GM21737 (cell line): ENCODE measurements around the gene MOB3C.

Source experiments
- ATAC-seq: cut with Tn5 transposase; IDR thresholded peaks from one replicate; pipeline ENCODE4 v1.9.1; 2021; ENCODE audit warnings: mild to moderate bottlenecking, moderate library complexity; ENCODE audit not compliant: unreplicated experiment

MOB3C gene

DNA sequence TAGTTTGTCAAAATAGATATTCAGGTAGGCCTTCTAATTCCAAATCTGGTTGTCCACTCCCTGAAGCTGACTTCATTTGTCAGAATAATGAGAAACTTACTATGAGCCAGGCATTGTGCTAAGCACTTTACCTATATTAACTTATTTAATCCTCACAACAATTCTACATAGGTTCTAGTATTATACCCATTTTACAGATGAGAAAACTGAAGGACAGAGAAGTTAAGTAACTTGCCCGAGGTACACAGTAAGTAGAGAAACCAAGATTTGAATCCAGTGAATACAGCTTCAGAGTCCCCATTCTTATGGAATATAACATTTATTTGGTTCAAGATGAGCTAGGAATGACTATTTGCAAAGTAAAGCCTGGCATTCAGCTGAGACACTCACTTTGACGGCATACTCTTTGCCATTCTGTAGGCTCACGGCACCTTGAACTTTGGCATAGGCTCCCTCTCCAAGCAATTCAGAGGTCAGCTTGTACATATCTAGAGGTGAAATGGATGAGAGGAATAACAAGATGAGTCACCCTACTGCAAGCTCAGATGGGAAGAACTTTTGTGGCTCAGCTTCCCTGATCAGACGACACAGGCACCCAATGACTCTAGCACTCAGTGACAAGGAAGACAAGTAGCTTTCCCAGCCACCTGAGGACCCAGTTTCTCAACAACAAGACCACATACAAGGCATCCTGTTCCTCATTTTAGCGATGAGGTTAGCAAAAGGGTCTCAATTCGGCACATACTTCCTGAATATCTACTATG lies 36.3 kb downstream of the MOB3C start:
- no peak for ATAC-seq

DNA sequence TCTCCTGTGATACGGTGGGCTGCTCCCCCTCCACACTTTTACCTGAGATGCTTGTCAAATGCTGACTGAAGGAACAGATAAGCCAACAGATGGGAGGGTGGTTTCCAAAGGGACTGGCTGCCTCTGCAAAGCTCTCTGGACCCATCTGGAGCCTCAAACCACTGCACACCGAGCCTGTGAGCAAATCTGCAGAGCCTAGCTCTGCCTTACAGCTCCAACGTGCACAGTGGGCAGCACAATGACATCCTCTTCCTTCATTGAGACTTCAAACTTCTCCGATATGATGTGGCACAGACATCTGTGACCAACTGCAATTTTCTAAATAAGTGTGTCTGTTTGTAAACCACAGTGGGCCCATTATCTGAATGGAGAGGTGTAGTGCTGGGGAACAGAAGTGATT lies 38.9 kb downstream of the MOB3C start:
- no peak for ATAC-seq

DNA sequence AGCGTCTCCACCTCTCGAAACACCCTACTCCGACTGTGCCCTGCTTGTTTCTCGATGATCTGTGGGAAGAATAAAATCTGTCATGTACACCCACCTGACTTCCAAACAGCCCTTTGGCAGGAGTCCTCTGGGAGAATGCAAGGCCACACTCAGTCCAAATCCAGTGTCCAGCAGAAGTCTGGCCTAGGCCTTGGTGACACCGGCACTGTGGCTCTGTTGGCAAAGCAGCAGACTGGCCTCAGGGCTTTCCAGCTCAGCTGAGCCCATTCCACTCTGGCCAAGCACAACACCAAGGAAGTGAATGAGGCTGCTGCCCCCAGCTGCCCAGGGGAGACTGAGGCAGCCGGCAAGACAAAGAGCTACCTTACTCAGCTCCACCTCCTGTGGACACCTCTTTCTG lies 40.0 kb downstream of the MOB3C start:
- no peak for ATAC-seq

DNA sequence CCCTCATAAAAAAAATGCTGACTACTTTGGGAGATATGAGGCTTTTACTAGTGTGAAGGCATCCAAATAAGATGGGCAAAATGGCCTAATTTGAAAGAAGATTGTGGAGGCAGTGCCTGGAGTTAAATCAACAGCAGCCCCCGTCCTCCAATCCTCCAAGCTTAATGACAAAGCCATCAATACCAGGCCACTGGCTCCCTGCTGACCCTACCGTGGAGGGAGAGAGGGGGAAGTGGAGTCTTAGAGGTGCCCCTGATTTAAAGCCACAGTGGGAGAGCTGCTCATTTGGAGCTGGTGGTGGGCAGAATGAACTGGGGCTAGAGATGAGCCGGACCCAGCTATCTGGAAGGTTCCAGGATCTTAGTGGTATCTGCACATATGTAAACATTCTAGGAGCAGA lies 40.8 kb downstream of the MOB3C start:
- ATAC-seq, result no peak

DNA sequence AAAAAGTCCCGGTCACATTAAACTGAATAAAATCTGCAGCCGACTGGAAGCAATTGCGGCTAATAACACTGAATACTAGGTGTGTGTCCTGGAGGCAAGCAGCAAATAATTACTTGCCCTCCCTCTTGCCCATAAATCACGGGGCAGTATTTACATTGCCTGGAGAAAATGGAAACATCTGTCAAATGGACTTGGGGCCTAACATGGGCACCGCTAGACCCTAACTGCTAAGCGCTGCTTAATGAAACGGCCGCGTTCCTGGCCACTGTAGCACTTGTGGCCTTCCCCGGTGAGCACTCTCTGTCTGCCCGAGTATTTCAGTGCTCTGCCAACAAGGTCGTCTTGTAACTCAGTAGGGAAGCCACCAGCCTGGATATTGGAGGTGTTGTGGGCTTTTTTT lies 41.3 kb downstream of the MOB3C start:
- ATAC-seq, result no peak

DNA sequence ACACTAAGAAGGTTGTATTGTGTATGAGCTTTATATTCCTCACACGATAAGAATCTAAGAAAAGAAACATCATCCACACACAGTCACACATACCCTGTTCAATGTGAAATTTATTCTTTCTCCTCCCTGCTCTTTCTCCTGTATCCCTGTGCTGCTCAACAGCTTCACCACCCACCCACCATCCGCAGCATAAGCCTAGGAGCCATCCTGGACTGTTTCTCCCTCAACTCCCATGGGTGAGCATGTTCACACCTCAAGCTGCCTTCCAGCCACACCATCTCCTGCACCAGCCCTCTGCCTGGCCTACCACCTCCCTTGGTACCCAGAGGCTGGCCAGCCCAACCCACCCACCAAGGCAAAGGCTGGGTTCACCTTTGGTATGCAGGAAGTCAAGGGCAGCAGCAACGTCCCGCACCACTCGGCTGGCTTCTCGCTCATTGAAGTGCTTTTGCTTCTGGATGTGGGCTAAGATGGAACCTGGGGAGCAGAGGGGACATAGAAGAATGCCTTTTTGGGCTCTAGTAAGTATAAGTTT lies 44.9 kb downstream of the MOB3C start:
- ATAC-seq, result no peak

DNA sequence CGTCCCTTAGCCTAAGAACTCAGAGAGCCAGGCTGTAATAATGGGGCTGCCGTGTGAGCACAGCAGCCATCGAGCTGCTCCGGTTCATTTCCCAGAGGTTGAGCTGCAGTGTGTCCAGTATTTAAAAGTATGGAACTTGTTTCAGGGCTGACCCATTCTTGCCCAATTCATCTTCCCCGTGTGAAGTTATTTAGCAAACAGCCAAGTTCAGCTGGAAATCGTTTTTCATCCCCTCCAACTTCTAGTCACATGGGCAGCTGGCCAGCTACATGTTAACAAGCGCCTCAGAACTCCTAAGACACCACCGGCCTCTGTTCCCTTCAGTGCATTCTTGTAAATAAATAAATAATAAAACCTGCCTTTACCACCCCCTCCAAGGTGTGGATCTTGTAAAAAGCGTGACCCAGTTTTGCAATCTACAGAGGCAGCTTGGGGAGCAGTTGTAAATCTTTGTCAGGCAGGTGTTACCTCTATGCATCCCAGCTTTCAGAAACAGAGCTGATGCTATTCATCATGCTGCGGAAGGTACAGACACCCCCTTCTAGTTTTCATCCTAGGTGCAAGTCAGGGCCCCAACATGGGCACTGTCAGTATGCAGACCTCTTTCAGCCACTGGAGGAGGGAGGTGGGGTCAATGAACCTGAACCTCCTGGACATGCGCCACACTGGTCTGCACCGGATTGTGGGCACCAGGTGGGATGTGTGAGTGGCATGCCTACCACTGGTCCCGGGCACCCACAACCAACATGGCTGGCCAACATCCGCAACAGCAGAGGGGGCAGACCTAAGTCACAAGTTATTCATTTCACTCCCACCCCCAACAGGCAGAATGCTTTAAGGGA lies 46.5 kb downstream of the MOB3C start:
- no peak for ATAC-seq

DNA sequence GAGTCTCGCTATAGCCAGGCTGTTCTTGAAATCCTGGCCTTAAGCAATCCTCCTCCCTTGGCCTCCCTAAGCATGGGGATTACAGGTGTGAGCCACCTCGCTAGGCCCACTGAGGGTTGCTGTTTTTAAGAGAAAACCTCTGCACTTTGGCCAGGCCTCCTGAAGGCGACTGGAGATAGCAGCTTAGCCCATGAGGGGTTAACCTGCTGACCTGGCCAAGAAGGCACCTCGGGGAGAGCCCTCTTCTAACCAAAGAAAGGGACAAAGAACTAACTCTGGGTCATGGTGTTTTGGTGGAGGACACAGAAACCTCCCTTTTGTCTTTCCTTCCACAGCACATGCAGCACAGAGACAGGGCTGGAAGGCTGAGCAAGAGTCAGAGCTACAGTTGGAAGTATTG lies 47.5 kb downstream of the MOB3C start:
- no peak for ATAC-seq

DNA sequence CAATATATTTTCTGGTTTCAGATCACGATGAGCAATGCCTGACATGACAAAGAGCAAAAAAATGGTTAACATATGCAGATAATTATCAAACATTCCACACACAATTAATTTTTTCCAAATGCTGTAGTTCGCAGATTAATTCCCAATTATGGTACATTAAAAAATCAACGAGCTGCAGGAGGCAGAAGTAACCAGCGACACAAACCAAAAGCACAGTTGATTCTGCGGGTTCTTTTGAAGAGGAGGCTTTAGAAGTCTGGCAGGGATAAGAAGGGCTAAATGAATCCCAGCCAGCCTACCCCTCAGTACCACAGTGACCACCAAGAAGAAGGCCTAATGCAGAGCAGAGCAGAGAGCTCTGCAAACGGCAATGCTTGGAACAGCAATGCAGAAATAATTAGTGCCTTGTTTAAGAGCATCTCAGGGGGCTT lies 48.1 kb downstream of the MOB3C start:
- ATAC-seq, result no peak

DNA sequence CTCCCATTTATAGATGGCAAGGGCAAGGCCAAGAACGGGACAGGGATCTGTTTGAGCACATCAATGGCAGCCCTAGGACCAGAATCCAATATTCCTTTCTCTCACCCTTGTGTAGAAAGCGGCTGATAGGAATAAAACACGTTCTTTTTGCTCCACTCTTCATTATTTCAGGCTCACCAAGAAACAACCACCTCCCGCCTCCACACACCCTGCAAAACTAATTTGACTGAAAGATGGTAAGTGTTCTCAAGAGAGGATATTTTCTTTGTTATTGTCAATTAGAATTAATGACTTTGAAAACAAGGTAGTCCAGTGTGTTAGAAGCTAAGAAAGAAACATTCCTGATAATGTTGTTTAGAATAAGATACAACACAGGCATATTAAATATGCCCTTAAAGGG lies 53.3 kb downstream of the MOB3C start:
- no peak for ATAC-seq

DNA sequence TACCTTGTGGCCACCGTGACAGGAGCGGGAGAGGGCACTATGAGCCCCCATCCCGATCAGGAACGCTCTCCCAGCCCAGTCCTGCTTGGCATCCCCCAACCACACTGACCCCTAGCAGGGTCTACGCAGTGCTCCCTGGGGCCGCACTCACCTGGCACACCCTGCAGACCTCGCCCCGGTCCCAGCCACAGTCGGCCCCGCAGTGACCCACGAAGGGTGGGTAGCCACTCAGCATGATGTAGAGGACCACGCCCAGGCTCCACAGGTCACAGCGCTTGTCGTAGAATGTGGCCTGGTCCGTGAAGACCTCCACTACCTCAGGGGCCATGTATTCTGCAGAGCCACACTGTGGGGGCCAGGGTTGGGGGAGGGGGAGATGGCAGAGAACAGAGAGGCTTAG lies 54.1 kb downstream of the MOB3C start:
- no peak for ATAC-seq

DNA sequence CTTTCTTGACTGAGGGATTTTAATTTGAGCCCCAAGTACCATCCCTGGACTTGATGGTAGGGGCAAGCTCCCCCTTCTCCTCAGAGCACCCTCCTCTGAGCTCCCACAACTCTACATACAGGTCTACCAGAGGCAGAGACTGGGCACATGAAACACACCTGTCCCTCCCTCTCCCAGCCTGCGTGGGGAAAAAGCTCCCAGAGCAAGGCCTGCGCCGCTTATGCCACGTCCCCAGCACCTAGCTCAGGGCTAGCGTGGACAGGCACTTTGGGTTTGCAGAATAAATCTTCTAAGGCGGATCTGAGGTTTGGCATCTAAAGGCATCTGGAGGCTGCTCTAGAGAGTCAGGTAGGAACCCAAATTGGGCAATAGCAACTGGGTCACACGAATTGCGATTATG lies 57.6 kb downstream of the MOB3C start:
- no peak for ATAC-seq

DNA sequence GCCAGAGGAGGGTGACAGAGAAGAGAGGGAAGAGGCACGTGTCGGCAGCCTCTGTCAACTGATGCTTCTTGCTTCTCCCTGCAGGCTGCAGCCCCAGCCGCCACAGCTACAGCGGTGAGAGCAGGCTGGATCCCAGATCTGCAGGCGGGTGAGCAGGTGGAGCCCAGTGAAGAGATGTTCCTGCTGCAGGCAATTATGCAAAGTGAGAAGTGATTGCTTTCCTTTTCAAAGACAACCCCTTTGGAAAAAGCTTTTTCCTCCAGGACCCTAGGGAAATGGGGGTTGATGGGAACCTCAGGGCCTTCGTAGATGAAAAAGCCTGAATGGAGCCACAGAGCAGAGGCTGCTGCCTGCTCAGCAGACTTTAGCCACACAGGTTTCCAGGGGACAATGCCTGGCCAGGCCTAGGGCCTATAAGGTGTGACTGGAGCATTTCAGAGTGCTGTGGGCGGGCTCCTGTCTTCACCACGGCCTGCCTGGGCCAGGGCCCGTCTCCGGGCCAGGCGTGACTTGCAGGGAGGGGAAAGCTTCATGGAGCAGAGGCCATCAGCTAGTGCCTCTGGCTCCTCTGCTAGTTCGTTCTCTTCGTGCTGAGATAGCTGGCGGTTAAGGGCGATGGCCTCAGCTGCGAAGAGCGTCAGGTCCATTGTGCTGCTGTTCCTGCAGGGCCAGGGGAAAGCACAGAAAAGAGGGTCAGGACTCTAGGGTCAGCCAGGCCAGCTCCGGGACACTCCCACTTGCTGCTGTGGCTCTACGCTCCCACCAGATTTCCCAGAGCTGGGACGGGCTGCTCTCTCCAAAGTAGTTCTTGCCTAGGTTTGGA lies 58.3 kb downstream of the MOB3C start:
- ATAC-seq, result no peak
